Measurements from ENCODE around the gene PIGU.
A peak's percentile ranks its signal among the peaks of the same experiment; 100 is the strongest.

DNA sequence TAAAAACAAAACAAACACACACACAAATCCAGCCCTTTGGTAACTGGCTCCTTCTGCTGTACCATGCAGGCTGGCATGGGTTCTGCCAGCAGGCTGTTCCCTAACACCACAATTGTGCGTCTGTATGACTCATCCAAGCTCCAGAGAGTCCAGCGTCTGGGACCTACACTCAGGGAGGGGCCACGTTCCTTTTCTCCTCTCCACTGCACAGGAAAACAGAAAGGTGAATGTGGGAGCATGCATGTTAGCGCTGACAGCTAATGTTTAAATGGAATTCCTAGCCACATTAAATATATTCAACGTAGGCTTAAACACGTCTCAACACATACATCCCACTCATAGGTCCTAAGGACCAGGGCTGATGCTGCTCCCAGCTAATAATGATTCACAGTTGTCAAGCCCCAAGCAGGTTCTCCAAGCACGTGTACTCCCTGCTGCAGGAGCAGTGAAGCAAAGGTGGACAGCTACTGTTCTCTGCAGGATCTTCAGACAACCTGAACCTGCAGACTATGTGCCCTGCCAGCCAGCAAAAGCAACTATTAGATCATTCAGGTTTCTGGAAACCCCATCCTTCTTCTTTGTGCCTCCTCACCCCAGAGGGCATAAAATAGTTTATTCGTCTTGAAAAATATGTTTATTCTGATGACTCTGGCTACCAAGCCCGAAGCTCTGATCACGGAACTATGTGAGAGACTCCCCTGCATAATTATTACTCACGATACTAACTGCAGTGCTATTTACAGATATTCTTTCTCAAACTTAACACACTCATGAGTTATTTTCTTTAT lies 97.5 kb downstream of the PIGU start:
- no peak for TF ChIP-seq POLR2A (IDR thresholded peaks at IDR 0.05)
- TF ChIP-seq, protein P1, sequence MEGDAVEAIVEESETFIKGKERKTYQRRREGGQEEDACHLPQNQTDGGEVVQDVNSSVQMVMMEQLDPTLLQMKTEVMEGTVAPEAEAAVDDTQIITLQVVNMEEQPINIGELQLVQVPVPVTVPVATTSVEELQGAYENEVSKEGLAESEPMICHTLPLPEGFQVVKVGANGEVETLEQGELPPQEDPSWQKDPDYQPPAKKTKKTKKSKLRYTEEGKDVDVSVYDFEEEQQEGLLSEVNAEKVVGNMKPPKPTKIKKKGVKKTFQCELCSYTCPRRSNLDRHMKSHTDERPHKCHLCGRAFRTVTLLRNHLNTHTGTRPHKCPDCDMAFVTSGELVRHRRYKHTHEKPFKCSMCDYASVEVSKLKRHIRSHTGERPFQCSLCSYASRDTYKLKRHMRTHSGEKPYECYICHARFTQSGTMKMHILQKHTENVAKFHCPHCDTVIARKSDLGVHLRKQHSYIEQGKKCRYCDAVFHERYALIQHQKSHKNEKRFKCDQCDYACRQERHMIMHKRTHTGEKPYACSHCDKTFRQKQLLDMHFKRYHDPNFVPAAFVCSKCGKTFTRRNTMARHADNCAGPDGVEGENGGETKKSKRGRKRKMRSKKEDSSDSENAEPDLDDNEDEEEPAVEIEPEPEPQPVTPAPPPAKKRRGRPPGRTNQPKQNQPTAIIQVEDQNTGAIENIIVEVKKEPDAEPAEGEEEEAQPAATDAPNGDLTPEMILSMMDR (IDR thresholded peaks at IDR 0.05) = peak; percentile 55 to 79 (median 73)
